Ascending aorta (tissue), 2 donors: ENCODE data around the gene JAK1. TPM values are rescaled to one million over a fixed set of nuclear protein-coding genes. Genes with fewer than 3 reads are reported as not detected.

Experiments used
- DNase-seq, 2 donors: peaks; one replicate each; pipeline ENCODE4 v3.0.0-alpha.2; 2019; ENCODE audit warnings: low spot score in 2 of 2
- H3K27ac ChIP-seq, 2 donors: fragments of 200-600 bp; sonication (generic); one replicate each; pipeline ENCODE4 v1.5.1; 2016 to 2017; ENCODE audit warnings: mild to moderate bottlenecking in 1 of 2
- H3K27me3 ChIP-seq: fragments of 200-600 bp; sonication (generic); one replicate; pipeline ENCODE4 v1.5.1; 2017
- H3K36me3 ChIP-seq, 2 donors: fragments of 200-600 bp; sonication (generic); one replicate each; pipeline ENCODE4 v1.5.1; 2016
- H3K4me1 ChIP-seq, 2 donors: fragments of 200-600 bp; sonication (generic); one replicate each; pipeline ENCODE4 v1.5.1; 2016 to 2017; ENCODE audit warnings: mild to moderate bottlenecking in 1 of 2
- H3K4me3 ChIP-seq, 2 donors: fragments of 200-600 bp; sonication (generic); one replicate each; pipeline ENCODE4 v1.5.1; 2016 to 2017; ENCODE audit warnings: mild to moderate bottlenecking in 1 of 2
- H3K9me3 ChIP-seq, 2 donors: fragments of 200-600 bp; sonication (generic); one replicate each; pipeline ENCODE4 v1.5.1; 2016
- intact Hi-C: fragments of 100-400 bp; cut with DNase I; formaldehyde crosslinking; loops from one replicate; pipeline ENCODE4 v1.15.1; 2023
- total RNA-seq: library from RNA; depleted of rRNA; stranded (reverse); fragments of >200 nt; gene quantifications from one replicate; pipeline ENCODE4 v1.1.0, GENCODE V29; 2016
- TF ChIP-seq, protein P1 (sequence below), 3 experiments: fragments of 200-600 bp in 2 of 3; fragments of 450-650 bp in 1 of 3; sonication (generic) in 2 of 3; IDR thresholded peaks; one replicate each; pipeline ENCODE4 v1.5.1; 2016 to 2019; ENCODE audit warnings: antibody characterized with exemption in 3 of 3, mild to moderate bottlenecking in 1 of 3, moderate library complexity in 1 of 3

The JAK1 gene
- total RNA-seq, 1 donor from 2014 or later, result 53.5 TPM

DNA sequence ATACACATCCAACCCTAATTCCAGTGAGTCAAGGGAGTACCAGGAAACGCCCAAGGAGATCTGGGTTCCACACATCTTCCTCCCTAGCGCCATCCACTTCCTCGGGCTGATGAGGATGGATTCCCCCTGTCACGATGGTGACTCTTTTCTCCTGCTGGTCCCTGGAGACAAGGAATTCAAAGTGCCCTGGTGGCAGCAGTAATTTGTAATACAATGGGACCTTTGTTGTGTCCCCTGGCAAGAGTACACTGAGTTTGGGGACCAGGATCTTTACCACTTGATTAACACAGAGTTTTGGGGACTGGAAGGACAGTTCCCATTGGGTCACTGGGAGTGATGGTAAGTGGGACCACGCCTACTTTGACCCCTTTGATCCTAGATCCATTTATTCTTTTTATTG lies 9.4 kb upstream of the JAK1 start:
- H3K4me1 ChIP-seq, result no peaks in the 10 kb centered on the region
- no peaks in the 10 kb centered on the region for H3K27me3 ChIP-seq
- no peak overlapping the region for H3K27ac ChIP-seq
- intact Hi-C loops, result no loop called here
- no peak for DNase-seq
- TF ChIP-seq, protein P1, sequence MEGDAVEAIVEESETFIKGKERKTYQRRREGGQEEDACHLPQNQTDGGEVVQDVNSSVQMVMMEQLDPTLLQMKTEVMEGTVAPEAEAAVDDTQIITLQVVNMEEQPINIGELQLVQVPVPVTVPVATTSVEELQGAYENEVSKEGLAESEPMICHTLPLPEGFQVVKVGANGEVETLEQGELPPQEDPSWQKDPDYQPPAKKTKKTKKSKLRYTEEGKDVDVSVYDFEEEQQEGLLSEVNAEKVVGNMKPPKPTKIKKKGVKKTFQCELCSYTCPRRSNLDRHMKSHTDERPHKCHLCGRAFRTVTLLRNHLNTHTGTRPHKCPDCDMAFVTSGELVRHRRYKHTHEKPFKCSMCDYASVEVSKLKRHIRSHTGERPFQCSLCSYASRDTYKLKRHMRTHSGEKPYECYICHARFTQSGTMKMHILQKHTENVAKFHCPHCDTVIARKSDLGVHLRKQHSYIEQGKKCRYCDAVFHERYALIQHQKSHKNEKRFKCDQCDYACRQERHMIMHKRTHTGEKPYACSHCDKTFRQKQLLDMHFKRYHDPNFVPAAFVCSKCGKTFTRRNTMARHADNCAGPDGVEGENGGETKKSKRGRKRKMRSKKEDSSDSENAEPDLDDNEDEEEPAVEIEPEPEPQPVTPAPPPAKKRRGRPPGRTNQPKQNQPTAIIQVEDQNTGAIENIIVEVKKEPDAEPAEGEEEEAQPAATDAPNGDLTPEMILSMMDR (IDR thresholded peaks at IDR 0.05), result no peak
- peaks cover 0 to 35% of the 10 kb centered on the region in 2 donors for H3K36me3 ChIP-seq
- H3K9me3 ChIP-seq, result no peaks in the 10 kb centered on the region
- no peak overlapping the region for H3K4me3 ChIP-seq

- no peak overlapping the region for H3K4me3 ChIP-seq
- no peaks in the 10 kb centered on the region for H3K4me1 ChIP-seq
- no peak for DNase-seq
- H3K27ac ChIP-seq, result no peak overlapping the region
- no peaks in the 10 kb centered on the region for H3K9me3 ChIP-seq
- H3K27me3 ChIP-seq, result no peaks in the 10 kb centered on the region
- peaks cover 0 to 35% of the 10 kb centered on the region in 2 donors for H3K36me3 ChIP-seq
- TF ChIP-seq, protein P1 (IDR thresholded peaks at IDR 0.05), result no peak
- intact Hi-C loops, result no loop called here
These were observed 8.8 kb upstream of the JAK1 start for GRCh38 chr1:64975127-64975526.

DNA sequence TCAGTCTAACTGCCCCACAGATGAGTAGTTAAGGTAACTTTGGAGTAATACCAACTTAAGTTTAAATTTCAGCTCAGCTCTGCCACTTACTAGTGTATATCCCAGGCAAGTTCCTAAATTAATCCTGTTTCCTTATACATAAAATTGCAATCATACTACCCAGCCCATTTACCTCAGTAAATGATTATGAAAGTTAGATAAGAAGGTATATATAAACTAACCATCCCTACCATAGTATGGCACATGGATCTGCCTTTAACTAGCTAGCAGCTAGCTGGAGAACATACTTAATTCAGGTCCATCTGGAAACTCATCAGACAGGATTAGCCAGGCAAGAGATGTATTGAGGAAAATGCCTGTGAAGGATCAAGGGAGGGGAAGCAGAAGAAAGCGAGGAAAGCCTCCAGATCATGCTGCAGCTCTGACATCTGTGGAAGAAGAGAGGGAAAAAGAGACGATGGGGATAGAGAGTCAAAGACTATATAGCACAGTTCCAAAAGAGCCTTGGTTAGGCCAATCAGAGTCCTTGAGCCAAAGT lies 8.0 kb upstream of the JAK1 start:
- H3K4me1 ChIP-seq, result no peaks in the 10 kb centered on the region
- DNase-seq, result no peak
- H3K27ac ChIP-seq, result no peak overlapping the region
- H3K27me3 ChIP-seq, result no peaks in the 10 kb centered on the region
- intact Hi-C loops, result no loop called here
- no peaks in the 10 kb centered on the region for H3K9me3 ChIP-seq
- TF ChIP-seq, protein P1 (IDR thresholded peaks at IDR 0.05), result no peak
- H3K4me3 ChIP-seq, result no peak overlapping the region
- H3K36me3 ChIP-seq, result peaks cover 0 to 30% of the 10 kb centered on the region in 2 donors

DNA sequence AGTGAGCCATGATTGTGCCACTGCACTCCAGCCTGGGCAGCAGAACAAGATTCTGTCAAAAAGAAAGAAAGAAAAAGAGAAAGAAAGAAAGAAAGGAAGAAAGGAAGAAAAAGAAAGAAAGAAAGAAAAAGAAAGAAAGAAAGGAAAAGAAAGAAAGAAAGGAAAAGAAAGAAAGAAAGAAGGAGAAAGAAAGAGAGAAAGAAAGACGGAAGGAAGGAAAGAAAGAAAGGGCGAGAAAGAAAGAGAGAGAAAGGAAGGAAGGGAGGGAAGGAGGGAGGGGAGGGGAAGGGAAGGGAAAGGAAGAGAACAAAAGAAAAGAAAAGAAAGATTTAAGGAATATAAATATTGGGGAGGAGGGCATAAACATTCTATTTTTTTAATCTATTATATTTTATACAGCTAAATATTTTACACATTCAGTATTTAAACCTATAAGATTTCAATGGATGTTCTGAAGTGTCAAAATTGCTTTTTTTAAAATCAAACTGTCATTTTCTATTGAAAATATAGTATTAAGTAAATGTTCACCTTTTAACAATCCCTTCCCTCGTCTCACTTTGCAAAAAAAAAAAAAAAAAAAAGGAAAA lies 6.8 kb upstream of the JAK1 start:
- no peaks in the 10 kb centered on the region for H3K27me3 ChIP-seq
- H3K9me3 ChIP-seq, result no peaks in the 10 kb centered on the region
- H3K36me3 ChIP-seq, result peaks cover 0 to 20% of the 10 kb centered on the region in 2 donors
- no peaks in the 10 kb centered on the region for H3K4me1 ChIP-seq
- no peak overlapping the region for H3K4me3 ChIP-seq
- H3K27ac ChIP-seq, result no peak overlapping the region
- TF ChIP-seq, protein P1 (IDR thresholded peaks at IDR 0.05), result no peak
- intact Hi-C loops, result no loop called here
- DNase-seq, result no peak

DNA sequence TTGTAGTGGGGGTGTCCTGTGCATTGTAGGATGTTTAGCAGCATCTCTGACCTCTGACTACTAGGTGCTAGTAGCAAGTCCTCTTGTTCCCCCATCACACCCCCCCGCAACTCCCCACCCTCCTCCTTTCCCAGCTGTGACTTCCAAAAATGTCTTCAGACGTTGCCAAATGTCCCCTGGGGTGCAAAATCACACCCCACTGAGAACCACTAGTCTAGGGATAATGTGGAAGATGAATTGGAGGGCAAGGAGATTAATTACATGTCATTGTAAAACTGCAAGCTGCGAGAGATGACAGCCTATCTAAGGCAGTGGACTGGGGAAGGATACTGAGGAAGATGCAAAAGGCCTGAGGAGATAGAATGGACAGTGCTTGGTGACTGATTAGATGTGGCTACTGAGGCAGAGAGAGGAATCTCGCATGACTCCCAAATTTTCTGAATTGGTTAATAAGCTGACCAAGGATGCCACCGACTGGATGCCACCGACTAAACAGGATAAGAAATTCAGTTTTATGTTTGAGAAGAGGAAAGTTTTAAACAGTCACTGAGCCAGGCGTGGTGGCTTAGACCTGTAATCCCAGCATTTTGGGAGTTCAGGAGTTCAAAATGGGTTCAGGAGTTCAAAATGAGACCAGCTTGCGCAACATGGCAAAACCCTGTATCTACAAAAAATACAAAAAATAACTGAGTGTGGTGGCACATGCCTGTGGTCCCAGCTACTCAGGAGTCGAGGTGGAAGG lies 3.1 kb upstream of the JAK1 start:
- no peak overlapping the region for H3K4me3 ChIP-seq
- intact Hi-C loops, result no loop called here
- peaks cover 0 to 4% of the 10 kb centered on the region in 2 donors for H3K4me1 ChIP-seq
- H3K27ac ChIP-seq, result no peak overlapping the region
- DNase-seq, result no peak
- no peaks in the 10 kb centered on the region for H3K27me3 ChIP-seq
- TF ChIP-seq, protein P1 (IDR thresholded peaks at IDR 0.05), result no peak
- H3K36me3 ChIP-seq, result no peaks in the 10 kb centered on the region
- no peaks in the 10 kb centered on the region for H3K9me3 ChIP-seq
